GM23248 (cell line): ENCODE measurements around the gene ARIH2.

Experiments used
- EZH2 ChIP-seq: fragments of 200-600 bp; sonication (generic); IDR thresholded peaks from 2 replicates; pipeline ENCODE4 v1.6.1; 2018; ENCODE audit warnings: antibody characterized with exemption, mild to moderate bottlenecking; ENCODE audit not compliant: insufficient read depth, poor library complexity, severe bottlenecking
- EZH2phosphoT487 ChIP-seq: fragments of 200-600 bp; sonication (generic); IDR thresholded peaks from 2 replicates; pipeline ENCODE4 v1.6.1; 2018; ENCODE audit warnings: antibody characterized with exemption, moderate library complexity, mild to moderate bottlenecking, low read depth; ENCODE audit not compliant: insufficient read depth

GRCh38 chr3:48963591-48963990 is 44.9 kb downstream of the ARIH2 start:
- no peak for TF ChIP-seq EZH2phosphoT487
- no peak for TF ChIP-seq EZH2
